Cardiac septum (tissue), 1 donor: ENCODE results near the gene AMER2. TPM values are rescaled to one million over a fixed set of nuclear protein-coding genes. Genes with fewer than 3 reads are reported as not detected.
"Not testable (repeated sequence)": the region's sequence is repeated elsewhere in the genome, so short reads cannot be mapped to it uniquely, and the experiment has no call there.

Experiments
- DNase-seq: peaks from one replicate; pipeline ENCODE4 v3.0.0-alpha.2; 2020; ENCODE audit warnings: low spot score
- intact Hi-C: fragments of 100-400 bp; cut with DNase I; formaldehyde crosslinking; loops from one replicate; pipeline ENCODE4 v1.14.0; 2022
- total RNA-seq: library from RNA; stranded (reverse); fragmentation: NEBNext Ultra II Directional; extraction: Animal tissue kit (Norgen Biotek cat#: 25700); gene quantifications from one replicate; pipeline ENCODE4 v1.2.1, GENCODE V29; 2021
- donor health status: DM: no; HTN: no; CAD: no.

Gene AMER2
- total RNA-seq, 1 donor from 2014 or later = not detected

- DNase-seq, intact Hi-C loops: not testable (repeated sequence)
Measured at GRCh38 chr13:25165163-25165562, 6.9 kb downstream of the AMER2 start.

- DNase-seq = no peak
- intact Hi-C loops = no loop called here
Measured at GRCh38 chr13:25157681-25158080, 14.4 kb downstream of the AMER2 start.

- DNase-seq = no peak
- intact Hi-C loops = no loop called here
Measured at GRCh38 chr13:25153736-25154135, 18.4 kb downstream of the AMER2 start.

GRCh38 chr13:25151626-25152195 lies 20.4 kb downstream of the AMER2 start:
- intact Hi-C loops = no loop called here
- DNase-seq = no peak

- intact Hi-C loops = no loop called here
- DNase-seq = no peak
Measured at GRCh38 chr13:25149711-25150110, 22.4 kb downstream of the AMER2 start.

GRCh38 chr13:25148402-25148771 lies 23.7 kb downstream of the AMER2 start:
- DNase-seq = no peak

GRCh38 chr13:25147638-25148401 lies 24.3 kb downstream of the AMER2 start:
- no peak for DNase-seq
- intact Hi-C loops = no loop called here

More at GRCh38 chr13:25148402-25148771, 23.7 kb downstream of the AMER2 start:
- intact Hi-C loops = no loop called here

- intact Hi-C loops = no loop called here
- DNase-seq = no peak
Measured at GRCh38 chr13:25143706-25144105, 28.4 kb downstream of the AMER2 start.

GRCh38 chr13:25141042-25141441 lies 31.0 kb downstream of the AMER2 start:
- intact Hi-C loops = no loop called here

GRCh38 chr13:25137788-25138115 lies 34.3 kb downstream of the AMER2 start:
- intact Hi-C loops = no loop called here
- DNase-seq = no peak

More at GRCh38 chr13:25141042-25141441, 31.0 kb downstream of the AMER2 start:
- DNase-seq = no peak

GRCh38 chr13:25136880-25137787 lies 35.0 kb downstream of the AMER2 start:
- intact Hi-C loops = no loop called here
- no peak for DNase-seq

- DNase-seq = no peak
- intact Hi-C loops = no loop called here
Measured at GRCh38 chr13:25135896-25136295, 36.2 kb downstream of the AMER2 start.

- intact Hi-C loops = no loop called here
- no peak for DNase-seq
Measured at GRCh38 chr13:25132751-25133390, 39.2 kb downstream of the AMER2 start.

- DNase-seq = no peak
- intact Hi-C loops = no loop called here
Measured at GRCh38 chr13:25131881-25132420, 40.1 kb downstream of the AMER2 start.

GRCh38 chr13:25130944-25131343 lies 41.1 kb downstream of the AMER2 start:
- DNase-seq = no peak
- intact Hi-C loops = no loop called here

- intact Hi-C loops = no loop called here
- DNase-seq = no peak
Measured at GRCh38 chr13:25118378-25118905, 53.6 kb downstream of the AMER2 start.

GRCh38 chr13:25117312-25117711 lies 54.8 kb downstream of the AMER2 start:
- intact Hi-C loops = no loop called here
- DNase-seq = no peak

- intact Hi-C loops = no loop called here
- no peak for DNase-seq
Measured at GRCh38 chr13:25116044-25116443, 56.0 kb downstream of the AMER2 start.

- intact Hi-C loops = no loop called here
- DNase-seq = no peak
Measured at GRCh38 chr13:25114220-25114619, 57.9 kb downstream of the AMER2 start.
